ENCODE measurements around the gene OPHN1. TPM values are rescaled to one million over a fixed set of nuclear protein-coding genes. Genes with fewer than 3 reads are reported as not detected.

Gene OPHN1
- total and polyA plus RNA-seq, 2 of the 13 experiments (the other 11 are each of a cell fraction or from before 2014, with no cell fraction given), result 1.6 to 1.7 TPM

DNA sequence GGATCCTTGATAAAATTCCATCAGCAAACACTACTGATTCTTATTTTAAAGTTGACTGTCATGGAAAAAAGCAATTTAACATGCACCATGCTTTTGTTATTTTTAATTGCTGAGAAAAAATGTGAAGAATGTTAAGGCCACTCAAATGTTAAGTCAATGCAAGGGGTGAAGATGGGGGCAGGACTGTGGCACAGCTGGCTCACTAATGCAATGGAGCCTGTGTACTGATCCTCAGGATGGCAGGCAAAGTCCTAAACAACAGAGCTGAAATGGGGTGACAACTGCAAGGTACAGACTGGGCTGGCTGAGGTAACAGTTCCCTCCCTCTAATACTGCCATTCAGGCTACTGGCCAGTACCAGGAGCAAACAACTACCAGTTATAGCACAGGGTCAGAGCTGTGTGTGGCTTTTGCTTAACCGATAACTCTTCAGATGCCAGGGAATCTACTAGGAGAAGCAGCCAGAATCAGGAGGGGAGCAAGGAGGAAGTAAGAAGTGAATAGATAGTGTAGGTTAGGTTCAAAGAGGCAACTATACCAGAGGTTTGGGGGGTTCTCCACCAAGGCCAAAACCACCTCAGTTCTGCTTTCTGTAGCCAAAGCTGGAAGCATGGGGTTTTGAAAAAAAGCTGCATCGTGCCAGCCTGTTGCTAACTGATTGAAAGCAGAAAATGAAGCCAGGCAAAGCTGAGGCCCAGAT lies 372.6 kb downstream of the OPHN1 start:
- Histone ChIP-seq H3K36me3 (replicated peaks in 1 of 2; ENCODE audit: control insufficient read depth in 1 of 2, insufficient read depth in 2 of 2, low read length in 2 of 2) (no peaks in the 10 kb centered on the region), H3K4me2 (ENCODE audit: low read depth, low read length) (no peak overlapping the region), H3K79me2 (ENCODE audit: insufficient read depth, low read length) (no peaks in the 10 kb centered on the region), H3K9me3 (ENCODE audit: low read length) (no peaks in the 10 kb centered on the region), H2AFZ (ENCODE audit: low read length) (no peak overlapping the region), H3K27me3 (ENCODE audit: control insufficient read depth in 1 of 2, insufficient read depth in 2 of 2, low read length in 2 of 2) (no peaks in the 10 kb centered on the region), H3K27ac (ENCODE audit: extremely low read length, insufficient read depth, low read length) (no peak overlapping the region), H4K20me1 (ENCODE audit: insufficient read depth, low read length) (no peaks in the 10 kb centered on the region), H3K9ac (ENCODE audit: insufficient read depth, low read depth, low read length) (no peak overlapping the region), H3K4me3 (replicated peaks in 1 of 3; ENCODE audit: insufficient read depth in 1 of 3, low read depth in 2 of 3, low read length in 3 of 3) (no peak overlapping the region), H3K4me1 (ENCODE audit: insufficient read depth, low read length) (no peaks in the 10 kb centered on the region)
- no peak for ATAC-seq
- no peak for TF ChIP-seq TEAD2 (CRISPR knock-in tag; IDR thresholded peaks at IDR 0.05)
- intact Hi-C loops (cut with micrococcal nuclease; ENCODE audit: unreplicated experiment) (no loop called here), in situ Hi-C loops (cut with HindIII; ENCODE audit: extremely low pct_ligation_motif_present, low pct_unique_long_range_greater_than_20kb) (no loop called here)
- BruUV-seq (replicated peaks), result no TSS peak
- FAIRE-seq, result no peak
- WGBS (ENCODE audit: low lambda C conversion rate), result 100% methylated on average over 1 of the region's 2 CpGs
- DNase-seq (ENCODE audit: low spot score), result no peak
- POLR2A ChIA-PET, result no interaction called here
- CTCF ChIA-PET (ENCODE audit: low intra/inter-chr PET ratio, low total read pairs), result no interaction called here

GRCh38 chrX:68059469-68059868 lies 373.8 kb downstream of the OPHN1 start:
- no peaks in the 10 kb centered on the region for H3K27me3 ChIP-seq (ENCODE audit: control insufficient read depth in 1 of 2, insufficient read depth in 2 of 2, low read length in 2 of 2)
- no peak overlapping the region for H3K4me2 ChIP-seq (ENCODE audit: low read depth, low read length)
- DNase-seq (ENCODE audit: low spot score), result no peak
- no peak for TF ChIP-seq FOXK1 (CRISPR knock-in tag; IDR thresholded peaks at IDR 0.05; ENCODE audit: borderline replicate concordance, low read depth)
- no peak for TF ChIP-seq ZSCAN29 (CRISPR knock-in tag; conservative IDR thresholded peaks at IDR 0.05)
- no peak for TF ChIP-seq NFATC3 (CRISPR knock-in tag; IDR thresholded peaks at IDR 0.05)
- TF ChIP-seq THAP8 (CRISPR knock-in tag; IDR thresholded peaks at IDR 0.05; ENCODE audit: borderline replicate concordance), result no peak
- no peak for TF ChIP-seq ZNF225 (CRISPR knock-in tag; IDR thresholded peaks at IDR 0.05)
- no peaks in the 10 kb centered on the region for H3K4me1 ChIP-seq (ENCODE audit: insufficient read depth, low read length)
- H3K36me3 ChIP-seq (replicated peaks in 1 of 2; ENCODE audit: control insufficient read depth in 1 of 2, insufficient read depth in 2 of 2, low read length in 2 of 2), result no peaks in the 10 kb centered on the region
- no peak overlapping the region for H3K4me3 ChIP-seq (replicated peaks in 1 of 3; ENCODE audit: insufficient read depth in 1 of 3, low read depth in 2 of 3, low read length in 3 of 3)
- ChIA-PET CTCF (ENCODE audit: low intra/inter-chr PET ratio, low total read pairs) (no interaction called here), POLR2A (no interaction called here)
- in situ Hi-C loops (cut with HindIII; ENCODE audit: extremely low pct_ligation_motif_present, low pct_unique_long_range_greater_than_20kb) (no loop called here), intact Hi-C loops (cut with micrococcal nuclease; ENCODE audit: unreplicated experiment) (no loop called here)
- H2AFZ ChIP-seq (ENCODE audit: low read length), result no peak overlapping the region
- WGBS (ENCODE audit: low lambda C conversion rate), result 88% methylated on average over 1 of the region's 1 CpG
- H3K9ac ChIP-seq (ENCODE audit: insufficient read depth, low read depth, low read length), result no peak overlapping the region
- H3K27ac ChIP-seq (ENCODE audit: extremely low read length, insufficient read depth, low read length), result no peak overlapping the region
- no TSS peak for BruUV-seq (replicated peaks)
- ATAC-seq, result no peak
- H3K9me3 ChIP-seq (ENCODE audit: low read length), result no peaks in the 10 kb centered on the region
- H4K20me1 ChIP-seq (ENCODE audit: insufficient read depth, low read length), result no peaks in the 10 kb centered on the region
- no peak for FAIRE-seq
- no peaks in the 10 kb centered on the region for H3K79me2 ChIP-seq (ENCODE audit: insufficient read depth, low read length)

Data from HepG2 (cell line).